Activated T-cell treated with anti-CD3 and anti-CD28 coated beads for 24 hours (primary cell): ENCODE results near the gene PGA4.
"Not testable (repeated sequence)": the region's sequence is repeated elsewhere in the genome, so short reads cannot be mapped to it uniquely, and the experiment has no call there.

Experiments
- DNase-seq: peaks from one replicate; pipeline ENCODE4 v3.0.0-alpha.2; 2020; ENCODE audit warnings: low read depth

The PGA4 gene

DNA sequence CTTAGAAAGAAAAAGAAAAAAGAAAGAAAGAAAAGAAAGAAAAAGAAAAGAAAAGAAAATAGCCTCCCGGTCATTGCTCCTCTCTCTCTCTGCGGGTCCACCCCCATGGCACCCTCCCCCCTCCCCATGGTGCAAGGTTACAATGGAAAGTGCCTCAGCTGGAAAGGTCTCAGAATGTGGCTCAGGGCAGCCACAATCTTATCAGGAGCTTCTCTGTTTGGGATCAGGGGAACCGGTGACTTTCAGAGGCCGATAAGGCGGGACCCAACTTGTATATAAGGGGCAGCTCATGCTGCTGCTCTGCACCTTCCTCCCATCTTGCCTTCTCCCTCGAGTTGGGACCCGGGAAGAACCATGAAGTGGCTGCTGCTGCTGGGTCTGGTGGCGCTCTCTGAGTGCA lies at the start of gene PGA4:
PGA4 (plus strand) TSS at position 301 of the 400 bp plus-strand sequence; CDS start at position 355, 54 bp downstream.
- DNase-seq = not testable (repeated sequence)

DNA sequence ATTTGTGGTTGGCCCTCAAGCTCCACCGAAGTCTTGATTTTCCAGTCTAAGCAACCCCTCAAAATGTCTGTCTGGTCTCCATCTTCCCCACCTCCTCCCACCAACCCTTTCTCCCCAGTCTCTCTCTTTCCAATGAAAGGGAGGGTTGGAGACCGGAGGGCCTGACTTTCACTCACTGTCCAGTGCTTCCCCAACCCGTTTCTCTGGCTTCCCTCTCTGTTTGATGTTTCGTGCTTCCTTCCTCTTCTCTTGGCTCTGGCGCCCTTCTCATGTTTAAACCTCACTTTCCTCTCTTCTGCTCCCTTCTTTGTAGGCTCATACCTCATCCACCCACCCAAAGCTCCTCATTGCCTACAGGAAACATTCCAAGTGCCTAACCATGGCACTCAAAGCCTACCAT lies 49.8 kb upstream of the PGA4 start:
- no peak for DNase-seq

DNA sequence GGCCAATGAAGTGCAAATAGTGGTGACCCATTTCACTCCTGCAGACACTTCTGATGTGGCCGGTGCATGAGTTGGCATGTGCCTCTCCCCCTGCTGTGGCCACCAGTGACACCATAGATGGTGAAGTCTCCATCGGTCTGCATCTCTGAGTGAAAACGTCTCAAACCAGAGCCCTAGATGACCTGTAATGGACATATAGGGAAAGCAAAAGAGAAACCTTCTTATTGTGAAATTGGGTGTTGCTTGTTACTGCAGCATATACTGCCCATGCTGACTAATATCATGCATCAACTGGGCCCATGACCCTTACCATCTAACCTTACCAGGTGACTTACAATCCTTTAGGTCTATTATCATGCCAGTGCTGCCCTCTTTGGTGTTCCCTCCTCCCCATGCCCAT lies 49.3 kb upstream of the PGA4 start:
- no peak for DNase-seq

DNA sequence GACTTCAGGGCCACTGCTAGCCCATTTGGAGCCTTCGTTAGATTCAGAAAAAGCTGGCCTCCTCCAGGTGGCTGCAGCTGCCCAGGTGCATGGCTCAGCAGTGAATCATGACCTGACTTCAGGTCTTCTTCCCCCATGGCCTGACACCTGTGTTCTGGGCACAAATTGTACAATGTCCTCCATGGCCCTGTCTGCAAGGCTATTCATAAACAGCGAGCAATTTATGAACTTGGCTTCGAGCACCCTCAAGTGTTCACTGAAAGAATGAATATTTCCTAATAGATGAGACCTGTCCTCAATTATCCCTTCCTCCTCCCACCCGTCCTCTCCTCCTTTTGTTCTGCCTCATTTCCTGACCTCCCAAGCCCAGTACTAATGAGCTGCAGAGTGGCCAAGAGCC lies 48.7 kb upstream of the PGA4 start:
- no peak for DNase-seq

DNA sequence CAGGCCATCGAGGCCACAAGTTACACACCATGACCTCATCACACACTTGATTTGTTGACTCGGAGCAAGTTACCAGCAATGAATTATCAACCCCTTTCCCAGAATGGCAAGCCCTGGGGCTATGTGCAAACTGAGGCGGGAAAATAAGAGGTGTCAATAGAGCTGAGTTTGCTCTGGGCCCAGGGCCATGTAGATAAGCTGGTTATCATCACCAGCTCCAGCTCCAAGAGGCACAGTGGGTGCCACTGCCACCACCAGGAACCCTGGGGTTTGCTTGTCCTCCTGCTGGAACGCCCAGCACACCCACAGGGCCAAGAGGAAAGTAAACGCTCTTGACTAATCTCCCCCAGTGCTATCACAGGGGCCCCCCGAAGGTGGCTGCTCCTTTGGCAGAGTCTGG lies 47.9 kb upstream of the PGA4 start:
- DNase-seq = no peak

DNA sequence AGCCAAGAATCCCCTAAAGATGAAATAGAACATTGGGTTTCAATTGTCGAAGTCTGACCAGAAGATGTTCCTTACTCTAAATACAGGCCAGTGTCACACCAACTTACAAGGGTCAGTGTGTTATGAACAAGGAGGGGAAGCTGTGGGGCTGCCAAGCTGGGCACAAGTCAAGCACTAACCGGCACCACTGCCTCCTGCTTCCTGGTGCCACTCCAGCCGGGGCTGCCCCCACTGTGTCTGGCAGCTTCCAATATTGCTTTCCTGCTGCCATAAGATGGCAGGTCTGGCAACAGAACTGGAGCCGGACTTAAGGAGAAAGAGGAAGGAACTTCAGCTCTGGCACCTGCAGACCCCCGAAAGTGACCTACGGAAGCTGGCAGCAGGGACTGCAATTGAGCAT lies 47.2 kb upstream of the PGA4 start:
- DNase-seq = no peak

DNA sequence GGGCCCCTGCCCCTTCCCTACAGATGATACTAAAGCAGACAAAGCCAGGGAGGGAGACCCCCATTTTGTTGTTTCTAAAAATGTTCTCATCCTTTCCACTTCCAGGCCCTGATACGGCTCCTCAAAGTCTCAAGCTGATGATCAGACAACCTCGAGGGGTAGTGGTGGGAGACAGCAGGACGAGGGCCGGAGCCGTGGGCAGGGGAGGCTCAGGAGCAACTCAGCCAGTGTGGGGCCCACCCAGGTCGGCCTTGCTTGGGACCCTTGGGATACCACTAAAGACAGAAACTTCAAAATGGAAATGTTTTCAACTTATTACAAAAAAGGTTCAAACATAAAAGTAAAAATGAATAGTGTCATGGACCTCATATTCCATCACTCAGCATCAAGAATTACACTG lies 45.7 kb upstream of the PGA4 start:
- no peak for DNase-seq

DNA sequence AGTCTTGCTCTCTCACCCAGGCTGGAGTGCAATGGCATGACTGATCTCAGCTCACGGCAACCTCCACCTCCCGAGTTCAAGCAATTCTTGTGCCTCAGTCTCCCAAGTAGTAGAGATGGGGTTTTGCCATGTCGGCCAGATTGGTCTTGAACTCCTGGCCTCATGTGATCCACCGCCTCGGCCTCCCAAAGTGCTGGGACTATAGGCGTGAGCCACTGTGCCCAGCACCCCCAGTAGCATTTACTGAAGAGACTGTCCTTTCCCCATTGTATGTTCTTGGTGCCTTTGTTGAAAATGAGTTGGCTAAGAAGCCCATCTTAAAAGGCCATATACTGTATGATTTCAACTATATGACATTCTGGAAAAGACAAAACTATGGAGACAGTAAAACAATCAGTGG lies 41.9 kb upstream of the PGA4 start:
- not testable (repeated sequence) for DNase-seq

DNA sequence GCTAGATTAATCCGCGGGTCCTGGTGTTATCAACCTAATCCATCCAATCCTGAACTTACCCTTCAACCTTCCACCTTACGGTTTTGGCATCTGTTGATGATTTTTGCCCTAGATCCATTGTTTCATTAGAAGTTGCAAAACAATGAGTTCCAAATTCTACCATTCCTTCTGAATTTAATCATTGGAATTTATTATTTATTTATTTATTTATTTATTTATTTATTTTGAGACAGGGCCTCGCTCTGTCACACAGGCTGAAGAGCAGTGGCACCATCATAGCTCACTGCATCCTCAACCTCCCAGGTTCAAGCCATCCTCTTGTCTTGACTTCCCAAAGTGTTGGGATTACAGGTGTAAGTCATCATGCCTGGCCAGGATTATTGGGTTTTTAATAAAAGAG lies 40.7 kb upstream of the PGA4 start:
- no peak for DNase-seq

DNA sequence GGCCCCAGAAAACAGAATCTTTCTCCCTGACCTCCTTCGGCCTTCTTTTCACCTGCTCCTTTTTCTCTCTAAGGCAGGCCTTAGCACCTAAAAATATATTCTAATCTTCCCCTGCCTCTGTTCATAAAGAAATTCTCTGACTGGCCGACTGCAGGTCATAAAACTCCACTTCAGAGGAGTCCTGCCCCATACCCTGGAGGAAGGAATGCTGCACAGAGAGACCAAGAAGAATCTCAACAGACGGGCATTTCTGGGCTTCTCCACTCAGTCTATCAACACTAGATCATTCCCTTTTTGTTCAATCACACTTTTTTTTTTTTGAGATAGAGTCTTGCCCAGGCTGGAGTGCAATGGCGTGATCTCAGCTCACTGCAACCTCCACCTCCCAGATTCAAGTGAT lies 38.5 kb upstream of the PGA4 start:
- DNase-seq = no peak

DNA sequence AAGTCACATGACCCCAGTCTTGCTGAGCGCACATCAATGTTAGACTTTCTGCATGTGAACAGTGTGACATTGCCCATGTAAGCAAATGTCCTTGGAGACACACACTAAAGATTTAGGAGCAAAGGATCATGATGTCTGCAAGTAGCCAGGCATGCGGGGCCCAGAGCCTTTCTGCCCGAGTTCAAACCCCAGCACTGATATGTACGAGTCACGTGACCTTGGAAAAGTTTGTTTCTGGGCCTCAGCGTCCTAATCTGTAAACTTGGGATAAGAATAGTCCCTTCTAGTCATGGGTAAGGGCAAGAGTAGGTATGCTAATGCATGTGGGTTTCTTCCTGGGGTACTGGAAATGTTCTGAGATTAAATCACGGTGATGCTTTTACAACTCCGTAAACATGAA lies 35.6 kb upstream of the PGA4 start:
- DNase-seq = no peak

DNA sequence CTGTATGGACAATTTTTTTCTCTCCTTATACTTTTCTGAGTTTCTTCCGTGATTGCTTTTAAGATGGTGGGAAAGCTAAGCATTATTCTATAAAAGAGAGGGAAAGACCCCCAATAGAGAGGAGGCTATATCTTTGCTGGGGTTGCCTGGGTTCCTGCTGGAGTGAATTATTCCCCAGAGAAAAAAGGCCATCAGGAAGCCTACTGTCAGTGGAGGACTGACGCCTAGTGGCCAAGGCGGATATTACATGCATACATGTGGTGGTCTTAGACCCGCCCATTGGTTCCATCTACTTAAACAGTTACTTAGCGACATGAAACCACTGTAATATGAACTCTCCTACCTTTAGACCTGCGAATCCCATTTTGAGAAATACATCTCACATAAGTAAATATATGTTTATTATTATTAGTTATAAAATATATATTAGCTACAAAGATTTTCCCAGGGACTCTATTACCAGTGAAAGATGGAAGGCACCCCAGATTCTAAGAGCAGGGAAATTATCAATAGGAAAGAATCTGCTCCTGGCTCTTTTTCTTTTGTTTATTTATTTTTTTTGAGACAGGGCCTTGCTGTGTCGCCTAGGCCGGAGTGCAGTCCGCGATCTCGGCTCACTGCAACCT lies 34.5 kb upstream of the PGA4 start:
- DNase-seq = peak; percentile 79

DNA sequence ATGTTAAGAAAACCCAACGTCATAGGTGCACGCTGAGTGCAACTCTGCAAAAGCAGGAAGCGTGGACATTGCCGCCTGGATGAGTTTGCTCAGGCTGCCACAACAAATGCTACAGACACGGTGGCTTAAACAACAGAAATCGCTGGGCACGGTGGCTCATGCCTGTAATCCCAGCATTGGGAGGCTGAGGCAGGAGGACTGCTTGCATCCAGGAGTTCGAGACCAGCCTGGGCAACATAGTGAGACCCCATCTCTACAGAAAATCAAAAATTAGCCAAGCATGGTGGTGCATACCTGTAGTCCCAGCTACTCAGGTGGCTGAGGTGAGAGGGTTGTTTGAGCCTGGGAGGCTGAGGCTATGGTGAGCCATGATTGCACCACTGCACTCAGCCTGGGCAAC lies 32.2 kb upstream of the PGA4 start:
- DNase-seq = no peak

DNA sequence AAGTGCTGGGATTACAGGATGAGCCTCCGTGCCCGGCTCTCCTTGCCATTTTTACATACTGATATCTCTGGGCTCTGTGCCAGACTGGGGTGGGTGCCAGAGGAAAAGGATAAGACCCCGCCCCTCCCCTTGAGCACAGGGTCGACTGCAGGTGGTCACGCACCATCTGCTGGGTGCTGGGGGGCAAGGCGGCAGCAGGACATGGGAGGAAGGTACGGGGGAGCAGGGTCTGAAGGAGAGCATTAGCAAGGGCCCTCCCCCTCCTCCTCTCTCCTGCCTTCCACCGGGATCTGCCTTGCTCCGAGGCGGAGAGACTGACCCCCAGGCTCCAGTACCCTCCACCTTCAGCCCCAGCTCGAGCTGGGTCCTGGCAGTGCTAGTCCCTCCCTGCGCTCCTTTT lies 28.6 kb upstream of the PGA4 start:
- no peak for DNase-seq

DNA sequence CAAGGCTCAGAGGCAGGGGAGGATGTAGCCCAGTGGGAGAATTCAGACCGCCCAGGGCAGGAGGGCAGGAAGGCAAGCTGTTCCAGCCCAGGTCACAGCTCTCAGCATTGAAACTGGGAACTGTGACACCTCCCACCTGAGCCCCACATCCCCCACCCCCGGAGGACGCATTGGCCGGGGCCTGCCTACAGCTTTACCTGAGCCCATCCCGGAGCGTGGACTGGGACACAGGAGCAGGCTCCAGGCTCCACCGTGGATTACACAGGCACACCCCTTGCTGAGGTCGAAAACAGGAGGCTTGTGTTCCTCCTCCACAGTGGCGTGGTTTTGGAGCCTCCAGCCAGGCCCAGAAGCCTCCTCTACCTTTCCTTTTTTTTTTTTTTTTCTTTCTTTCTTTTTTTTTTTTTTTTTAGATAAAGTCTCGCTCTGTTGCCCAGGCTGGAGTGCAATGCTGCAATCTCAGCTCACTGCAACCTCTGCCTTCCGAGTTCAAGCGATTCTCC lies 27.9 kb upstream of the PGA4 start:
- DNase-seq = no peak

DNA sequence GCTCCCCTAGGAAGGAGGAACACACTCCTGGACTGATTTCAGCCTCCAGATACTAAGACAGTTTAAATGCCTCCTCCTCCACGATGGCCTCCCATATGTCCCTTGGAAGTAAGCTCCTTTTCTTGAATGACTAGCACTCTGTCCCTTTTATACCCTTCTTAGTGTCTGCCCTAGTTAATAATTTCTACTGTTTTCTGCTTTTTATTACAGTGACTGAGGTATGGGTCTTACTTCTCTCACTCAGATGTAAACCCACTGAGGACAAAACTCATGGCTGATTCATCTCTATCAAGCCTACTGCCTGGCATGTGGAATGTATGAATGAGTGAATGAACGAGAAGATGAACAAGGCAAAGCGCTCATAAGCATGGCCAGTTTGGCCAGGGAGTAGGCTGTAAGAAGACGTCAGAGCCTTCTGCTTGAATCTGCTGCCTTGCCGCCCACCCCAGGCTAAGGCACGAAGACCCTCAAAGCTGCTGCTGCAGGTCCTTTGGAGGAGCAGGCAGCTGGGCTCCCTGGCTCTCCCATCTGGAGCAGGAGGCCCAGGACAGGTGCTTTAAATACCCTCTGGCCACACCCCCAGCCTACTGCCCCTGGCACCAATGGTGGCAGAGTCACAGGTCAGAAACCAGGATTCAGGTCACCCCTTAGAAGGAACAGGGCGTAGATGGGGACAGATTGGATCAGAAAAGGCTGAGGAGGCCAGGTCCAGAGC lies 27.0 kb upstream of the PGA4 start:
- DNase-seq = no peak

DNA sequence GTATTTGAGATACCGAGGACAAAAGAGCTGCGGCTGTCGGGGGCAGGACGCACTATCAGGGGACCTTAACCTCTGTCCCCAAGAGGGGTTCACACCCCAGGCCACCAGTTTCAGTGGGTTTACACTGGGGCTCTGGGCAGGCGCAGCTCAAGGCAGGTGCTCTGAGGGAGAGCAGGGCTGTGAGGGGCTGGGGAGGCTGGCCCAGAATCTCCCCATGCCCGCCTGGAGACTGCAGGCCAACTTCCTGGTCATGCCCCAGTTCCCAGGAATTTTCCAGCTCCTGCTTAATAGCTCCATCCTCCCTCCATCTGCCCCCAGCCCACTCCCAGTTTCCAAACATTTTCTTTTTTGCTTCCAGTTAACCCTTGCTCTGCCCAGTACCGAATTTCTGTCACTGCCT lies 26.4 kb upstream of the PGA4 start:
- no peak for DNase-seq

DNA sequence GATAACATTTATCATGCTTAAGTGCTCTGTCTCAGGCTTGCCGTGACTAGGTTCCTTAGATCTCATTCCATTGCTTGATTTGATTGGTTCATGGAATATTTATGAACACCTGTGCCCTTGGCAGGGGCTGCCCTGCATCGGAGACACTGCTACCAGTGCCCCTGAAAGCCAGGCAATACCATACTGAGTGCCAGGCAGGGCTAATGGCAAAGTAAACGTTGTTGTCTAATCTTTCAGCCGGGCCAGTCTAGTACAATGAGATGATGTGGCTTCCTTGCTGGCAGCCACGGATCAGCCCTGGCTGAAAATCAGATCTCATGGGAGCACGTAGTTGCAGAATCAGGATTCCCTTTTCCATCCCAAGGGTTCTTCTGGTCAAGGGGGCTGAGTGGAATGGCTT lies 23.8 kb upstream of the PGA4 start:
- DNase-seq = no peak

DNA sequence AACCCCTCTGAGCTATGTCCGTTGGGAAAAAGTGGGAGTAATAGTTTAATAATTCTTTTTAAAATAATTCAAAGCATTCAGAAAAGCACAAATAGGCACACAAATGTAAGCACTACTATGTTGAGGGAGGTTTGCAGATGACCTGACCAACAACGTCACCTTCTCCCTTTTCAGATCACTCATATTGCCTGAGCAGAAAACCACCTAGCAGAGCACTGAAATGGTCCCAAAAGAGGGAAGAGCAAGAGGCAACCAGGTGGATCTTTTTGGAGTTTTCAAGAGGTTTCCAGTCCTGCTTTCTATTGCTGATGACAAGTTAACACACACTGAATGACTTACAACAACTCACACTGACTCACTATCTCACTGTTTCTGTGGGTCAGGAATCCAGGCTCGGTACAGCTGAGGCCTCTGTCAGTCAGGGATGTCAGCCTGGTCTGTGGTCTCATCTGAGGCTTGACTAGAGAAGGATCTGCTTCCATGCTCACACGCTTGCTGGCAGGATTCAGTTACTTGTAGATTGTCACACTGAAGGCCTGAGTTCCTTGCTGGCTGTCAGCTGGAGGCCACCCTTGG lies 23.1 kb upstream of the PGA4 start:
- DNase-seq = no peak

DNA sequence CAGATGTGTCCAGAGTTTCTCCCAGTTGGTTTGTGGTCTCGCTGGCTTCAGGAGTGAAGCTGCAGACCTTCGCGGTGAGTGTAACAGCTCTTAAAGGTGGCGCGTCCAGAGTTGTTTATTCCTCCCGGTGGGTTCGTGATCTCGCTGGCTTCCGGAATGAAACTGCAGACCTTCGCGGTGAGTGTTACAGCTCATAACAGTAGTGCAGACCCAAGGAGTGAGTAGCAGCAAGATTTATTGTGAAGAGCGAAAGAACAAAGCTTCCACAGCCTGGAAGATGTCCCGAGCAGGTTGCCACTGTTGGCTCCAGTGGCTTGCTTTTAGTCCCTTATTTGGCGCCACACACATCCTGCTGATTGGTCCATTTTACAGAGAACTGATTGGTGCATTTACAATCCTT lies 20.7 kb upstream of the PGA4 start:
- DNase-seq = no peak

DNA sequence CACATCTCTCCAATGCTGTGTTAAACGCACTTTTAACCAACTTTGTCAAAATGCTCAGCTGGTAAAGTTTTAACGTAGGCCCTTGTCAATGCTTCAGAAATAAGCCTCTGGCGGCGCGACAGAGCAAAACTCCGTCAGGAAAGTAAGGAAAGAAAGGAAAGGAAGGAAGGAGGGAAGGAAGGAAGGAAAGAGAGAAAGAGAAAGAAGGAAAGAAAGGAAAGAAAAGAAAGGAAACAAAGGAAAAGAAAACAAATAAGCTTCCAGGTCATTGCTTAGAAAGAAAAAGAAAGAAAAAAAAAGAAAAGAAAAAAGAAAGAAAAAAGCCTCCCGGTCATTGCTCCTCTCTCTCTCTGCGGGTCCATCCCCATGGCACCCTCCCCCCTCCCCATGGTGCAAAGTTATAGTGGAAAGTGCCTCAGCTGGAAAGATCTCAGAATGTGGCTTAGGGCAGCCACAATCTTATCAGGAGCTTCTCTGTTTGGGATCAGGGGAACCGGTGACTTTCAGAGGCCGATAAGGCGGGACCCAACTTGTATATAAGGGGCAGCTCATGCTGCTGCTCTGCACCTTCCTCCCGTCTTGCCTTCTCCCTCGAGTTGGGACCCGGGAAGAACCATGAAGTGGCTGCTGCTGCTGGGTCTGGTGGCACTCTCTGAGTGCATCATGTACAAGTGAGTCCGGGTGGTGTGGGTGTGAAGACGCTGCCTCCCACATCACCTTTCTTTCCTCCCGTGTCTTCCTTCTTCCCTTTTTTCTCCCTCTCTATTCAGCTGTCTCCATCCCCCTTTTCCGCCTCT lies 19.0 kb upstream of the PGA4 start, which contains the start of gene PGA3:
PGA3 (plus strand) TSS at position 566 of the 797 bp plus-strand sequence; CDS start at position 616, 50 bp downstream.
- DNase-seq = not testable (repeated sequence)

DNA sequence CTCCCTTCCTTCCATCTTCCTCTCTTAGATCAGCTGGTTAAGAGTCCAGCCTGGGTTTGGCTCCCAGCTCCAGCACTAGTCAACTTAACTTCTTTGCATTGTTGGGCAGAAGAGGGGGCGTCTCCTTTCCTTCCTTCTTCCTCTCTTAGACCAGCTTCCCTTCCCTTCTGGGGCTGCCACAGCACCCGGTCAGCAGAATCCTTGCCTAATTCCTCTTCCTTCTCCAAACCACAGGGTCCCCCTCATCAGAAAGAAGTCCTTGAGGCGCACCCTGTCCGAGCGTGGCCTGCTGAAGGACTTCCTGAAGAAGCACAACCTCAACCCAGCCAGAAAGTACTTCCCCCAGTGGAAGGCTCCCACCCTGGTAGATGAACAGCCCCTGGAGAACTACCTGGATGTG lies 18.3 kb upstream of the PGA4 start:
- DNase-seq = not testable (repeated sequence)
